Endothelial cell of hepatic sinusoid (primary cell): Measurements from ENCODE around the gene VWA1.
"Not testable (repeated sequence)": the region's sequence is repeated elsewhere in the genome, so short reads cannot be mapped to it uniquely, and the experiment has no call there.

Experiments used
- in situ Hi-C: cut with HindIII; loops from 2 replicates; pipeline ENCODE4 v1.10.0; 2017; ENCODE audit warnings: low sequenced_read_pairs

VWA1 gene

DNA sequence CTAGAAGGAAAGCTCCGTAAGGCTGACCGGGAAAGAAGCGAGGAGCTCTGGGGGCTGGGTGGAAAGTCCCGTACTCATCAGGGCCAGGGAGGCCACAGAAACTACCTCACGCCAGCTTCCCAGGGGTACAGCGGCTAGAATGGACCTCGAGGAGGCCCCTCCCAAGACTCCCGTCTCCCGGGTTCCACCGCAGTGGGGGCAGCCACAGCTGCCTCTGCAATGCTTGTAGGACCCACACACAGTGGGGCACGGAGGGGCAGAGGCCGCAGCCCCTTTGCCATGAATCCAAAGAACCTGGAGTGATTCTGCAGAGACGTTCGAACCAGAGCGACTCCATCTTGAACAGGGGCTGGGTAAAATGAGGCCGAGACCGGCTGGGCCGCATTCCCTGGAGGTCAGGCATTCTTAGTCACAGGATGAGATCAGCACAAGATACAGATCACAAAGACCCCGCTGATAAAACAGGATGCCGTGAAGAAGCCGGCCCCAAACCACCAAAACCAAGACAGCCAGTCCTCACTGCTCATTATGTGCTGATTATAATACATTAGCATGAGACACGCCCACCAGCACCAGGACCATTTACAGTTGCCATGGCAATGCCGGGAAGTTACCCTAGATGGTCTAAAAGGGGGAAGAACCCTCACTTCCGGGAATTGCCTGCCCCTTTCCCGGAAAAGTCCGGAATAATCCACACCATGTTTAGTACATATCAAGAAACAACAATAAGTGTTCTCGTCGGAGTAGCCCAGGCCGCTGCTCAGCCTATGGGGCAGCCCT is 12.8 kb upstream of the VWA1 start:
- in situ Hi-C loops: no loop called here

DNA sequence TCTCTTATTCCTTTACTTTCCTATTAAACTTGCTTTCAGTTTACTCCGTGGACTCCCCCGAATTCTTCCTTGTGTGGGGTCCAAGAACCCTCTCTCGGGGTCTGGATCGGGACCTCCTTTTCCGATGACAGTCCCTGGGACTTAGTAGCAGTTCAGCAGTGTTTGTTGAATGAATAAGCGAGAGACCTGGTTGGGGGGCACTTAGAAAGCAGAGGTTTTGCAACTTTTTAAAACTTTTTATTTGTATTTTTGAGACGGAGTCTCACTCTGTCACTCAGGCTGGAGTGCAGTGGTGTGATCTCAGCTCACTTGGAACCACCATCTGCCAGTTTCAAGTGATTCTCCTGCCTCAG is 12.3 kb upstream of the VWA1 start:
- in situ Hi-C loops: no loop called here

DNA sequence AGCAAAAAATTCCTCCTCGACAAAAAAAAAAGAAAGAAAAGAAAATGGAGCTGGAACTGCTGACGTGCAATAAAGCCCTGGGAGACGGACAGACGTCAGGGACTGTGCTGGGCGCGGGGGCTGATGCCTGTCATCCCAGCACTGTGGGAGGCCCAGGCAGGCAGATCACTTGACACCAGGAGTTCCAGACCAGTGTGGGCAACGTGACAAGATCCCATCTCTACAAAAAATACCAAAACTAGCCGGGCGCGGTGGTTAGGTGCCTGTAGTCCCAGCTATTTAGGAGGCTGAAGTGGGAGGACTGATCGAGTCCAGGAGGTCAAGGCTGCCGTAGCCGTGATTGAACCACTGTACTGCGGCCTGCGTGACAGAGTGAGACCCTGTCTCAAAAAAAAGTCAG is 10.8 kb upstream of the VWA1 start:
- in situ Hi-C loops: no loop called here

DNA sequence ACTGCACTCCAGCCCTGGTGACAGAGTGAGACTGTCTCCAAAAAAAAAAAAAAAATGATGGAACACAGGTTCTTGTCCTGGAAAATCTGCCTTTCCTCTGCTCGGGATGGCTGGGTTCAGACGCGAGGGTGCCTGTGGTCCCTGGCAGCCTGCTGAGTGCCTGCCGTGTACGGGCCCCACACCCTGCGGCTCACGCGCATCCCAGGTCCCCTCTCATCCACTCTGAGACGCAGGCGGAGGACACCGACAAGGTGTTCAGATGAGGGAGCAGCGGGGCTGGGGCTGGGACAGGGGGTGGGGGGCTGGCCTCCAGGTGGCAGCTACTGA is 10.1 kb upstream of the VWA1 start:
- in situ Hi-C loops: no loop called here

DNA sequence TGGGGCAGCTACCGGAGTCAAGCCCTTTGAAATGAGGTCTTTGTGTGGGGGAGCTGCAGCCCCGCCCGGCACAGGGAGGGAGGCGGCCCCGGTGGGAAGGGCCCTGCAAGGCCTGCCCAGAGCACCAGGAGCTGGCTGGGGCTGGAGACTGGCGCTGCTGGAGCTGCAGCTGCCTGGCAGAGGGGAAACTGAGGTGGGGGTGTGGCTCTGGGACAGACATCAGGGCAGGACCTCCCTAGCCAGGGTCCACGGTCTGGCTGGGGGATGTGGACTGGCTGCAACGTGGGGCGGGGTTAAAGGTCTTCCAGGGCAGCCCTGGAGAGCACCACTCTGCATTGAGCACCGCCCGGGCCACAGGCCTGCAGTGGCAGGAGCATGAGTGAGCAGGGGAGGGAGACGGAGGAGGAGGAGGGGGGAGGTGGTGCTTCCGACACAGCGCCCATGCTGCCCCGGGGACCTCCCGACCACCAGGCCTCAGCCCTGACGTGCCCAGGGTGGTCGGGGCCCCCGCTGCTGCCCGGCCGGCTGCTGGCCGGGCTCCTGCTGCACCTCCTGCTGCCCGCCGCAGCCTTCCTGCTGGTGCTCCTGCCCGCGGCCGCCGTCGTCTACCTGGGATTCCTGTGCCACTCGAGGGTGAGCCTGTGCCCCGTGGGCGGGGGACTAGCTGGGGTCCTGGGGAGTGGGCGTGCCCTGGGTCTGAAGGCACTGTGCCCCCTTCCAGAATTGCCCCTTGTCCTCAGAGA is 9.6 kb upstream of the VWA1 start:
- in situ Hi-C loops: no loop called here

DNA sequence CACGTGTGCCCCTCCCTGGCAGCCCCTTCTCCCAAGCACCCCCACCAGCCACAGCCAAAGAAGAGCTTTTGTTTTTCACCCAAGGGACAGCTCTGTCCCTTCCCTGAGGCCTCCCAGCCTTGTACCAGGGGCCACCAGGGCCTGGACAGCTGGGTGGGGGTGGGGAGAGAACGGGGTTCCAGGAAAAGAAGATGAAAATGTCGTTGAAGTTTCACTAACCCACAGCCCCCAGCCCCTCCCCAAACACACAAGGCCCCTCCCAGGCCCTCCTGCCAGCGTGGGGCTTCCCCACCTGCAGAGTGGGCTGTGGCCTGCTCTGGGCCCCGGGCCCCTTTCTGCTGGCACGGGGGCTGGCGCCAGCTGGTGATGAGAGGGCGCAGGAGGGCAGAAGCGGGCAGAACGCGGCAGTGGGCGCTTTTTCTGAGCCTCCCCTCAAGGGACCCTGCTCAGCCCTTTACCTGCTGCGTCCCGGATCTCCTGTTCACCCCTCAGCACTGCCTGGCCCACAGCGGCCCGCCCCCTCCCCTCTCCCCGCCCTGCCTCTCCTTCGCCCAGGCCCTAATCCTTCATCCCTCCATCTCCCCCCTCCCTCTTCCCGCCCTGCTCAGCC is 8.9 kb upstream of the VWA1 start:
- in situ Hi-C loops: no loop called here

- in situ Hi-C loops: no loop called here
Observed at GRCh38 chr1:1427106-1427819, 8.2 kb upstream of the VWA1 start.

DNA sequence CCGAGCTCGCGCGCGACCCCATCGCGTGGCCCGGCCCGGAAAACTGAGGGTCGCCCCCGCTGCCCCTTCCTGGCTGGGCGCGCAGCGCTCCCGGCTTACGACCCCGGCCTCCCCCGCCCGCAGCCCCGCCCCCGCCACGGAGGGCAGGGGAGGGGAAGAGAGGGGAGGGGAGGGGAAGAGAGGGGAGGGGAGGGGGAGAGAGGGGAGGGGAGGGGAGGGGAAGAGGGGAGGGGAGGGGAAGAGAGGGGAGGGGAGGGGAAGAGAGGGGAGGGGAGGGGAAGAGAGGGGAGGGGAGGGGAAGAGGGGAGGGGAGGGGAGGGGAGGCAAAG is 7.7 kb upstream of the VWA1 start:
- in situ Hi-C loops: no loop called here

DNA sequence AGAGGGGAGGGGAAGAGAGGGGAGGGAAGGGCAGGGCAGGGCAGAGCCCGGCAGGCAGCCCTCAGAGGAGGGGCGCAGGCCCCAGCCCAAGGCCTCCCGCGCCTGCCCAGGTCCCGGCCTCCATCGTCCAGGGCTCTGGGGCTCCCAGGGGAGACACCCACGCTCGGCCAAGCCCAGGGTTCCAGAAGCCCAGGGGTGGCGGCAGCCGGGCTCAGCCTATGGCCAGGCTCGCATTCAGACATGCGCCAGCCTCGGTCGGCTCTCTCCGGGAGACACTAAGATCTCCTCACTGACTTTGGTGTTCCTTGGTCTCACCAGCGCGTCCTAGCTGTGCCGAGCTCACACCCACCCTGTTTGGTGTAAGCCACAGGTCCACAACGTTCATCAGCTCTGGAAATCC is 7.3 kb upstream of the VWA1 start:
- in situ Hi-C loops: no loop called here

DNA sequence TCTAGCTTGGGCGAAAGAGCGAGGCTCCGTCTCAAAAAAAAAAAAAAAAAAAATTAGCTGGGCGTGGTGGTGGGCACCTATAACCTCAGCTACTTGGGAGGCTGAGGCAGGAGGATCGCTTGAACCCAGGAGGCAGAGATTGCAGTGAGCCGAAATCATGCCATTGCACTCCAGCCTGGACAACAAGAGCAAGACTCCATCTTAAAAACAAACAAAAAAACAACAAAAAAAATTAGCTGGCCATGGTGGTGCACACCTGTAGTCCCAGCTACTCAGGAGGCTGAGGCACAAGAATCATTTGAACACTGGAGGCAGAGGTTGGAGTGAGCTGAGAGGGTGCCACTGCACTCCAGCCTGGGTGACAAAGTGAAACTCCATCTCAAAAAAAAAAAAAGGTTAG is 6.5 kb upstream of the VWA1 start:
- in situ Hi-C loops: not testable (repeated sequence)

DNA sequence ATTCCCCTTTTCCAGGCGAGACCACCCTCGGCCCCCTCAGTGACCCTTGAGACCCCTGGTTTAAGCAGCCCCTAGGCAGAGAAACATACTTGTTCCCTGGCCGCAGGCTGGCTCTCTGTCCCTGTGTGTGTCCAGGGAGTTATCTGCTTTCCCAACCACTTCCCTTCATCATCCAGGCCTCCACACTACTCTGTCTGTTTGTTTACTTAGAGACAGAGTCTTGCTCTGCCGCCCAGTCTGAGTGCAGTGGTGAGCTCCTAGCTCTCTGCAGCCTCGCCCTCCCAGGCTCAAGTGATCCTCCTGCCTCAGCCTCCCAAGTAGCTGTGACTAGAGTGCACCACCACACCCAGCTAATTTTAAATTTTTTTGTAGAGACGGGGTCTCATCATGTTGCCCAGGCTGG is 5.8 kb upstream of the VWA1 start:
- in situ Hi-C loops: no loop called here

DNA sequence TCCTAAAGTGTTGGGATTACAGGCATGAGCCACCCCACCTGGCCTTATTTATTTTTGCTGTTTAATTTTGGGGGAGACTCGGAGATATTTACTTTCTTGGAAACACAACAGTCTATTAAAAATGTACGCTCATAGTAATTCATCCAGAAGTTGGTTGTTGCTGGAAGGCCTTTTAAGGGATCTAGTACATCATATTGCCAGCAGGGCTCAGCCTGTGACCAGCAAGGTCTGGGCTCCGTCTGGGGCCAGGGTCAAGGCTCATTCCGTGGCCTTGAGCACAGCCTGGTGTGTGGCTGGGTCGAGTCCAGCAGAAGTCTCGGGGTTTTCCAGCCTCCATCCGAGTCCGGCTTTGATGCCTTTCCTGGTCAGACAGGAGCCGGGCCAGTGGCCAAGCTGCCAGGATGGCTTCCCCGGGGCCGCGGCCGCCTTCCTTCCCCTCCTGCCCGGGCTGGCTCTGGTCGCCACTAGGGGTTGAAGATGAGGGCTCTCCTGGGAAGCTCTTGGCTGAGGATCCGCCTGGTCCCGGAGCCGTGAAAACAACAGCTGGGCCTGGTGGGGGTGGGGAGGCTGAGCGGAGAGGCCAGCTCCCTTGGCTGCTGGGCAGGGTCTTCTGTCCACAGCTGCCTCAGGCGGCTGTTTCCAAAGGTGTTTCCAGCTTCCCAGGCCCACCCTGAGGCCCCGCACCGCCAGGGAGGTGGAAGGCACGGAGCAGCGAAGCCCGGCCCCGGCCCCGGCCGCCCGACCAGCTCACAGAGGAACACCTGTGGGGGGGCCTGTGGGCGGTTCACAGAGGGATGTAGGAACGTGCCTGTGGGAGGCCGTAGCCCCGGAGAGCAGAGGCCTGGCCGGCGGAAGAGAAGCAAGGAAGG is 5.1 kb upstream of the VWA1 start:
- in situ Hi-C loops: no loop called here

- in situ Hi-C loops: no loop called here
Observed at GRCh38 chr1:1430992-1431844, 4.3 kb upstream of the VWA1 start.

DNA sequence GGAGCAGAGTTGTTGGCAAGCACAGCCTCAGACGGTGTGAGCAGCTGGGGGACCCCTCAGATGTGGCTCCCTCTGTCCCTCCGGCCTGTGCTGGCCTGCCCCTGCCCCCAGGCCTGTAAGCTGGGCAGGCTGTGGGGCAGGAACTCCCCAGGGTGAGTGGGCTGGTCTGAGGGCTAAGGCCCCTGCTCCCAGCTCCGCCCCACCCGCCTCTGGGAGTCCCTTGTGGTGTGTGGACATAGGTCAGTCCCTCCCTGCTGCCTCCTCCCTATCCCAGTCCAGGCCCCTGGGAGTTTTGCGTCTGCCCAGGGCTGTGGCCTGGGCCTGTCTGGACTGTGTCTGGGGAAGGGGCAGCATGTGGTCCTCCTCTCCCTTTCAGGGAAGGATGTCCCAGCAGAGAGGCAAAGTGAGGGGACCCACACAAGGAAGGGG is 3.6 kb upstream of the VWA1 start:
- in situ Hi-C loops: no loop called here

DNA sequence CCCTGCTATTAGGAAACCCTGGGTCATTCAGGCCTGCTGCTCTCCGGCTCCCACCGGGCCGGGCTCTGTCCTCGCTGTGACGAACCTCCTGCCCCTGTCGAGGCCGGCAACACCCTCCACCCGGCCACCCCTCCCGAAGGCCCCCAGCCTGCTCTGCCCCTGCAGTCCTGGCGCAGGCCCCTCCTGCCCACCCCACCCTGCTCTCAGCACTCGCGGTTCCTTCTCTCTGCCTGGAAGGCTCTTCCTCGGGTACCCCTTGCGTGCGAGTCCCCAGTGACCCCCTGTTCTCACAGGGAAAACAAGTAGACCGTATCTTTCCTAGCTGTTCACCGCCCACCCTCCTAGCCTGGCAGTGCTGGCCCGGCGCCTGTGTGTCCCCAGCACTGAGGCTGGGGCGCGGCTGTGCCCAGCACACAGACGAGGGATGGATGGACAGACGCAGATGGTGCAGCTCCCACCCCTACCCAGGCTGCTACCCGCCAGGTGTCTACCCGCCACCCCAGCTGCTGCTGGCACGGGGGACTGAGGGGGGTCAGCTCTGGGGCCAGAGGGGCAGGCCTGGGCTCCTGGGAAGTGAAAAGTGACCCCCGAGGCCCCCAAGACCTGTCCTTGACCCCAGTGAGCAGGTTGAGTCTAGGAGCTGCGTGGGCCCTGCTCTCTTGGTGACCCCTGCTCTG is 3.1 kb upstream of the VWA1 start:
- in situ Hi-C loops: no loop called here

DNA sequence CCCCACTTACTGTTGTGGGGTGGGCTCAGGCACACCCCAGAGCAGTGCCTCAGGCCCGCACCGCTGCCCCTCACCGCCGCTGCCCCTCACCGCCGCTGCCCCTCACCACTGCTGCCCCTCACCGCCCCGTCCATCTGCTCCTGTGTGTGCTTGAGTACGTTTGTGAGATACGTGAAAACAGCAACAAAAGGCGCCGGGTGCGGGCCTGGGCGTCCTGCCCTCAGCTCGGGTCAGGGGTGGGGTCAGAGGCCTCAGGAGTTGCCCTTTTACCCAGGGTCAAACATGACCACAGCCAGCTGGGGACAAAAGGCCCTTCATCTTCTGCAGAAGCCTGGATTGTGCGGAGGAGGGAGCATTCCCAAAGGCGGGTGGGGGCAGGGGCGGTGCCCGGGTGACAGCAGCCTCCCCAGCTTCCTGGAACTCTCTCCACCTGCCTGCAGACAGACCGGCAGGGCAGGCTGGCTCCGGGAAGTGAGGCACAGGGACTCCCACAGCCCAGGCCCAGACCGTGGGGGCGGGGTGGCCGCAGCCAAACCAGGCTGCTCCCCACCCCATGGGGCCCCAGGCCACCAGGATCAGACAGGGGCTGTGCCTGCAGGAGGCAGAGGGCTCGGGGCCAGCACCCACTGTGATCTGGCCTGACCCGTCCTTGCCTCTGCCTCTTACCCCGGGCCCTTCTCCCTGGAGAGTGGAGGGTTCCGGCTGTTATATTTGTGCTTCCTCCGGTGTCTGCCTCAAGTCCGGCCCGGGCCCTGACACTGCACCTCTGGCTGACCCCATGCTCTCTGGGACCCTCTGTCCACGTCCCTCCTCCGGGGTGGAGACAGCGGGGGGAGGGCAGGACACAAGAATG is 2.3 kb upstream of the VWA1 start:
- in situ Hi-C loops: no loop called here

- in situ Hi-C loops: no loop called here
Observed at GRCh38 chr1:1433804-1434130, 1.7 kb upstream of the VWA1 start.

DNA sequence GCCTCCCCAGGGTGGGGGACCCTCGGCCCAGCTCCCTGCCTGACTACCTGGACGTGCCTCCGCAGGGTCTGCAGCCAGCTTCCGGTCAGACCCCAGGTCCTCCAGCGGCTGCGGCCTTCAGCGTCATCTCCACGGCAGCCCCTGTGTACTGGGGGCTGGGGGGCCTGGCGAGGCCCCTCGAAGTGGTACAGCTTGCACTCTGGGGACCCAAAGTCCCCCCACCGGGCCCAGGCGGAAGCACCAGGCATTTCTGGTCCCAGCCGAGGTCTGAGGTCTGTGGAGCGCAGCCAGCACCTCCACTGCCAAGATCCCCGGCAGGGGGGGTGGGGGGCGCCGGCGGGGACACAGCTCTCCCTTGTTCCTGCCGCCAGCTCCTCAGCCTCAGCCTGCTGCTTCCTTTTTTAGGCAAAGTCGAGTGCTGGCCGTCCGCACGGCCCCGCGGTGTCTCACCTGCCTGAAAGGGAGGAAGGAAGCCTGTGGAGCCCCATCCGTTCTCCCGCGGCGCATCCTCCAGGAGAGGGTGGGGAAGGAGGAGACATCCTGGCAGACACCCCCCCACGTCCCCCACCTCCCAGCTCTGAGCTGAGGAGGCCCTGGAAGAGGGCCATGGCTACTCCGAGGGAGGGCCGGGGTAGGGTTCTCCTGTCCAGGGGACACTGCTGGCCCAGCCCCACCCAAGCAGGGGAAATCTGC is 1.2 kb upstream of the VWA1 start:
- in situ Hi-C loops: no loop called here
